ENCODE data around the gene EXO5. TPM values are rescaled to one million over a fixed set of nuclear protein-coding genes. Genes with fewer than 3 reads are reported as not detected.
A peak's percentile ranks its signal among the peaks of the same experiment; 100 is the strongest.

The EXO5 gene
- total and polyA plus RNA-seq, 12 donors, result 2.3 to 5.3 (median 3.4) TPM

DNA sequence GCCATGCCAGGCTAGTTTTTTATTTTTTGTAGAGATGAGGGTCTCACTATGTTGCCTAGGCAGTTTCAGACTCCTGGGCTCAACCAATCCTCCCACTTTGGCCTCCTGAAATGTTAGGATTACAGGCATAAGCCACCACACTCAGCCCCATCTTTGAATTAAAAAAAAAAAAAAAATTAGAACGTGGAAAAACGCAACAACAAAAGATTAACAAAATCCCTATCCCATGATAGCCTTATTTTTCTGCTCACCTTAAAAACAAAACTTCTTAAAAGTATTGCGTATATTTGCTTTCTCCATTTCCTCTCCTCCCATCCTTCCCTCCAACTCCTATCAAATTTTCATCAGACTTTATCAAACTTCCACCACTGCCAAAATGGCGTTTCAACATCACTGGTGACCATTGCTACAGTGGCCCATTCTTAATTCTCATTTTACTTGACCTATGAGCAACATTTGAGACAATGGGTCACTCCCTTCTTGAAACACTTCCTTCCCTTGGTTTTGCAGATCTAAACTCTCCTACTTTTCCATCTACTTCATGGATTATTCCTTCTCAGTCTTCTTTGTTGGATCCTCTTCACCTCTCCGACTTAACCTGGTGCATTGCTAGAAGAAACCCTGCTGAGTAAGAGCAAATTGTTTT, 22.3 kb downstream of the EXO5 start:
- intact Hi-C loops (cut with DNase I), result no loop called here
- DNase-seq (no peak), ATAC-seq (peak; percentile 2 to 28 (median 18))
- Histone ChIP-seq H3K27ac (peak overlapping the region in 9 of 10 donors; percentile 72 to 89 (median 84)), H3K9me3 (peaks cover 0 to 8% (median 0%) of the 10 kb centered on the region in 11 donors), H3K4me1 (peaks cover 0 to 23% (median 17%) of the 10 kb centered on the region in 9 donors), H3K36me3 (peaks cover 0 to 21% (median 6%) of the 10 kb centered on the region in 9 donors), H3K4me3 (peak overlapping the region; percentile 43 to 77 (median 70)), H3K27me3 (no peaks in the 10 kb centered on the region)
- TF ChIP-seq, protein P1, sequence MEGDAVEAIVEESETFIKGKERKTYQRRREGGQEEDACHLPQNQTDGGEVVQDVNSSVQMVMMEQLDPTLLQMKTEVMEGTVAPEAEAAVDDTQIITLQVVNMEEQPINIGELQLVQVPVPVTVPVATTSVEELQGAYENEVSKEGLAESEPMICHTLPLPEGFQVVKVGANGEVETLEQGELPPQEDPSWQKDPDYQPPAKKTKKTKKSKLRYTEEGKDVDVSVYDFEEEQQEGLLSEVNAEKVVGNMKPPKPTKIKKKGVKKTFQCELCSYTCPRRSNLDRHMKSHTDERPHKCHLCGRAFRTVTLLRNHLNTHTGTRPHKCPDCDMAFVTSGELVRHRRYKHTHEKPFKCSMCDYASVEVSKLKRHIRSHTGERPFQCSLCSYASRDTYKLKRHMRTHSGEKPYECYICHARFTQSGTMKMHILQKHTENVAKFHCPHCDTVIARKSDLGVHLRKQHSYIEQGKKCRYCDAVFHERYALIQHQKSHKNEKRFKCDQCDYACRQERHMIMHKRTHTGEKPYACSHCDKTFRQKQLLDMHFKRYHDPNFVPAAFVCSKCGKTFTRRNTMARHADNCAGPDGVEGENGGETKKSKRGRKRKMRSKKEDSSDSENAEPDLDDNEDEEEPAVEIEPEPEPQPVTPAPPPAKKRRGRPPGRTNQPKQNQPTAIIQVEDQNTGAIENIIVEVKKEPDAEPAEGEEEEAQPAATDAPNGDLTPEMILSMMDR (IDR thresholded peaks at IDR 0.05), result no peak
- 18 to 30% methylated on average over 5 of the region's 5 CpGs for WGBS, 2 donors

DNA sequence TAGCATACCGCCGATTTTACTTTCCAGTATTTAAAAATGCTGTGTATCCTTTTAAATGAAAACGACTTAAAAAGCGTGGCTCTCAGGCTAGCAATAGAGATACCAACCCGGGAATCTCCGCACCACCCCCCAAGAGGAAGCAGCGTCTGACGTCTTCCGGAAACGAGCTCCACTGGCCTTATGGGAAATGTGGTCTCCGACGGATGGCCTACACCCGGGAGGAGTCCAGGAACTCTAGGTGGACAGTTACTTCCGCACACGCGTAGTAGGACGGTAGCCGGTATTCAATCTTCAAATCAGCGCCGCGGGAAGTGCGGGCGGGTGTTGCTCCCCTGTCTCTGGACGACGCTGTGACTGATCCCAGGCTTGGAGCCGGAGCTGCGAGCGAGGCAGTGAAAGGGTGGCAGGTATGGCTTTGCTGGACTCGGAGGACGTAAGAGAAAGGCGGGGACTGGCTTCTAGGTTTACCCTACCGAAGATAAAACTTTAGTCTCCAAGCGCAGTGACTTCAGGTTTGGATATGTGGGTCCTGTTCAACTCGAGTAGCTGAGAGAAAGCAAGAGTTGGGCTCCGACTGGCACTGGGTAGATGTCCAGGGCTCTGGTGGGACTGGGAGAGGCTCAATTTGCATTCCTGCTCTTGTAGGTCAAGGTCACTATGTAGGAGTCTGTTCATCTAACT, 23.0 kb downstream of the EXO5 start, which contains the start of gene ZNF684:
Gene ZNF684 (plus strand): TSS at position 257 of the 681 bp plus-strand sequence. CDS start 1,530 bp downstream, outside the sequence.
- 0 to 1% methylated on average over 35 of the region's 35 CpGs for WGBS, 2 donors
- TF ChIP-seq, protein P1 (IDR thresholded peaks at IDR 0.05), result no peak
- ATAC-seq, result peak; percentile 98 to 100 (median 100)
- peak within 1 kb of the TSS in 9 of 10 donors; percentile 72 to 89 (median 84) for H3K27ac ChIP-seq
- peaks cover 0 to 23% (median 17%) of the 10 kb centered on the region in 9 donors for H3K4me1 ChIP-seq
- DNase-seq, result peak; percentile 77 to 91
- peak within 1 kb of the TSS; percentile 43 to 77 (median 70) for H3K4me3 ChIP-seq
- no peaks in the 10 kb centered on the region for H3K27me3 ChIP-seq
- peaks cover 0 to 22% (median 6%) of the 10 kb centered on the region in 9 donors for H3K36me3 ChIP-seq
- peaks cover 0 to 1% (median 0%) of the 10 kb centered on the region in 11 donors for H3K9me3 ChIP-seq
- intact Hi-C loops (cut with DNase I), result no loop called here

DNA sequence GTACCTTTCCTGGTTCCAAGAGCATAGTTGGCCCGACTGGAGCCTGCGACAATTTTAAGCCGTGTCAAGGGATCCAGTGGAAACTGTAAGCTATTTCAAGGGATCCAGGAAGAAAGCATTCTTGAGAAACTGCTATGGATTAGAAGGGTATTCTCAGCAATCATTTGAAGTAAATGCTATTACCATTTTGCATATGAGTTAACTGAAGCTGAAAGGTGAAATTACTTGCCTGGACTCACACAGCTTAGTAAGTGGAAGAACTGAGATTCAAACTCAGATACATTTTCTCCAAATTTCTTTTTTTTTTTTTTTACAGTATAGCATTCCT, 23.5 kb downstream of the EXO5 start:
- Histone ChIP-seq H3K4me3 (peak overlapping the region; percentile 43 to 77 (median 70)), H3K36me3 (peaks cover 0 to 22% (median 6%) of the 10 kb centered on the region in 9 donors), H3K27me3 (no peaks in the 10 kb centered on the region), H3K4me1 (peaks cover 0 to 23% (median 17%) of the 10 kb centered on the region in 9 donors), H3K27ac (peak overlapping the region in 9 of 10 donors; percentile 72 to 89 (median 84)), H3K9me3 (peaks cover 0 to under 1% (median 0%) of the 10 kb centered on the region in 11 donors)
- TF ChIP-seq, protein P1 (IDR thresholded peaks at IDR 0.05), result no peak
- intact Hi-C loops (cut with DNase I), result no loop called here
- no peak for ATAC-seq
- WGBS, 2 donors, result 0 to 2% methylated on average over 3 of the region's 3 CpGs
- DNase-seq, result no peak

DNA sequence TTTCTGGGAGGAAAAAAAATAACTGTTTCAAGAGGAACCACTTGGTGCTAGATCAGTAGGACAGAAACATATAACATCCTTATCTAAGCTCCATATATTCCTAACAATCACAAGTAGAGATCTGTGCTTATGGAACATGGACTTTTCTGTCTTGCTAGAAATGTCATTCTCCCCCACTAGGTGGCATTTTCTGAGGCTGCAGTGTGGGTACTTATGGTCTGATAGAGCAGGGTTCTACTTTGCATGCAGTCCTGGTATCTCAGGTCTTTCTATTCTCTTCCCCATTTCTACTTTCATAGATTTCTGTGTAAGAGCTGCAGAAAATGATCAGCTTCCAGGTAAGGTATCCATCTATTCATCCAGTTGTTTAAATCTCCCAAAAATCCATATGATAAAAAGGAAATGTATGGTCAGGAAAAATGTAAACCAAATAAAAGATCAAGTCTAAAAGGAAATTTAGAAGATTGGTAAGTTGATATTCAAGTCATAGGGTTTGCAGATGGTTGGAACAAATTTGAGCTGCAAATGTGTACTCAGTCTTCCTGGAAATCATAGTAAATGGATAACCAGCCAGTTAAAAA, 24.4 kb downstream of the EXO5 start:
- peak in 1 of 8 donors; percentile 37 for ATAC-seq
- peaks cover 0 to 23% (median 17%) of the 10 kb centered on the region in 9 donors for H3K4me1 ChIP-seq
- H3K27ac ChIP-seq, result peak overlapping the region in 2 of 10 donors; percentile 84 to 85
- H3K9me3 ChIP-seq, result peaks cover 0 to 10% (median 0%) of the 10 kb centered on the region in 11 donors
- intact Hi-C loops (cut with DNase I), result no loop called here
- peak overlapping the region in 7 of 10 donors; percentile 10 to 77 (median 70) for H3K4me3 ChIP-seq
- H3K36me3 ChIP-seq, result peaks cover 0 to 28% (median 6%) of the 10 kb centered on the region in 9 donors
- H3K27me3 ChIP-seq, result no peaks in the 10 kb centered on the region
- TF ChIP-seq, protein P1 (IDR thresholded peaks at IDR 0.05), result peak; percentile 14 to 69 (median 51)
- DNase-seq, result peak in 1 of 2 donors; percentile 5

All from heart right ventricle (tissue), 16 donors.